ENCODE measurements around the gene PITPNM3. TPM values are rescaled to one million over a fixed set of nuclear protein-coding genes. Genes with fewer than 3 reads are reported as not detected.
"Not testable (repeated sequence)": the region's sequence is repeated elsewhere in the genome, so short reads cannot be mapped to it uniquely, and the experiment has no call there.

Gene PITPNM3
- total and polyA plus RNA-seq, 7 donors: 3.6 to 13.6 (median 5.7) TPM

DNA sequence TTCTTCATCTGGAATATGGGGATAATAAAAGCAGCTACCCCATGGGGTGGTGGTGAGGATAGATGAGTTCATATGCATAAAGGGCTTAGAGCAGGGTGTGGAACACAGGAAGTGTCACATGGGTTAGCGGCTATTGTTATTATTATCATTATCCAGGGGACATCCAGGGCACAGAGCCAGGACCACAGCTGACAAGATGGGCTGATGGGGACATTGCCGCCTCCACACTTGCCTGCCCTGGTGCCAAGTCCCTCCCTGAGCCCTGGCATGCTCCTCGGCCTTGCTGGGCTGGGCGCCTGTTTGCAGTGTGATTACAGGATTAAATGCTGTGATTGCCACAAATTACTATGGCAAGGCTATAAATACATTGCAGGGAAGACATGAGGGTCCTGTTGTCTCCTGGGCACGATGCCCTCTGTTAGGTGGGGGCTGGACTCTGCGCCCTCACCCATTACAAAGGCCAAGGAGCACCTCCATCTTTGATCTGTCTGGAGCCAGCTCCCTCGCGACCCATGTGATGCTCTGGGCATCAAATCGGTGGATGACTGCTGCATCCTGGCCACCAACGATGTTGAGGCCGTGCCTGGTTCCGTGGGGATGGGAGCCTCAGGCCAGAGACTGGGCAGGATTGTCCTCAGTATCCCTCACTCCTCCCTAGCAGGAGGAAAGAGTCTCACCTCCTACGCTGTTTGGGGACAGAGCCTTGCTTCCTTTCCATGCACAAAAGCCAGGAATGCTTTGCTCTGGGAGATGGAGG lies 68.9 kb downstream of the PITPNM3 start:
- peaks cover 0 to 11% (median 5%) of the 10 kb centered on the region in 4 donors for H3K4me1 ChIP-seq
- H3K27me3 ChIP-seq: no peaks in the 10 kb centered on the region
- no peaks in the 10 kb centered on the region for H3K9me3 ChIP-seq
- whole genome bisulfite sequencing, 2 donors: 77 to 80% methylated on average over 13 of the region's 13 CpGs
- H3K4me3 ChIP-seq: no peak overlapping the region
- no peak for TF ChIP-seq POLR2AphosphoS5 (IDR thresholded peaks at IDR 0.05)
- TF ChIP-seq, protein P1, sequence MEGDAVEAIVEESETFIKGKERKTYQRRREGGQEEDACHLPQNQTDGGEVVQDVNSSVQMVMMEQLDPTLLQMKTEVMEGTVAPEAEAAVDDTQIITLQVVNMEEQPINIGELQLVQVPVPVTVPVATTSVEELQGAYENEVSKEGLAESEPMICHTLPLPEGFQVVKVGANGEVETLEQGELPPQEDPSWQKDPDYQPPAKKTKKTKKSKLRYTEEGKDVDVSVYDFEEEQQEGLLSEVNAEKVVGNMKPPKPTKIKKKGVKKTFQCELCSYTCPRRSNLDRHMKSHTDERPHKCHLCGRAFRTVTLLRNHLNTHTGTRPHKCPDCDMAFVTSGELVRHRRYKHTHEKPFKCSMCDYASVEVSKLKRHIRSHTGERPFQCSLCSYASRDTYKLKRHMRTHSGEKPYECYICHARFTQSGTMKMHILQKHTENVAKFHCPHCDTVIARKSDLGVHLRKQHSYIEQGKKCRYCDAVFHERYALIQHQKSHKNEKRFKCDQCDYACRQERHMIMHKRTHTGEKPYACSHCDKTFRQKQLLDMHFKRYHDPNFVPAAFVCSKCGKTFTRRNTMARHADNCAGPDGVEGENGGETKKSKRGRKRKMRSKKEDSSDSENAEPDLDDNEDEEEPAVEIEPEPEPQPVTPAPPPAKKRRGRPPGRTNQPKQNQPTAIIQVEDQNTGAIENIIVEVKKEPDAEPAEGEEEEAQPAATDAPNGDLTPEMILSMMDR (IDR thresholded peaks at IDR 0.05): no peak
- no peak for TF ChIP-seq EP300 (IDR thresholded peaks at IDR 0.05)
- TF ChIP-seq POLR2A (IDR thresholded peaks at IDR 0.05): no peak
- peak; percentile 68 for DNase-seq
- peak overlapping the region in 3 of 4 donors; percentile 21 to 27 (median 21) for H3K27ac ChIP-seq
- H3K36me3 ChIP-seq: peaks cover 0 to 6% (median 0%) of the 10 kb centered on the region in 4 donors
- intact Hi-C loops (cut with DNase I): no loop called here

DNA sequence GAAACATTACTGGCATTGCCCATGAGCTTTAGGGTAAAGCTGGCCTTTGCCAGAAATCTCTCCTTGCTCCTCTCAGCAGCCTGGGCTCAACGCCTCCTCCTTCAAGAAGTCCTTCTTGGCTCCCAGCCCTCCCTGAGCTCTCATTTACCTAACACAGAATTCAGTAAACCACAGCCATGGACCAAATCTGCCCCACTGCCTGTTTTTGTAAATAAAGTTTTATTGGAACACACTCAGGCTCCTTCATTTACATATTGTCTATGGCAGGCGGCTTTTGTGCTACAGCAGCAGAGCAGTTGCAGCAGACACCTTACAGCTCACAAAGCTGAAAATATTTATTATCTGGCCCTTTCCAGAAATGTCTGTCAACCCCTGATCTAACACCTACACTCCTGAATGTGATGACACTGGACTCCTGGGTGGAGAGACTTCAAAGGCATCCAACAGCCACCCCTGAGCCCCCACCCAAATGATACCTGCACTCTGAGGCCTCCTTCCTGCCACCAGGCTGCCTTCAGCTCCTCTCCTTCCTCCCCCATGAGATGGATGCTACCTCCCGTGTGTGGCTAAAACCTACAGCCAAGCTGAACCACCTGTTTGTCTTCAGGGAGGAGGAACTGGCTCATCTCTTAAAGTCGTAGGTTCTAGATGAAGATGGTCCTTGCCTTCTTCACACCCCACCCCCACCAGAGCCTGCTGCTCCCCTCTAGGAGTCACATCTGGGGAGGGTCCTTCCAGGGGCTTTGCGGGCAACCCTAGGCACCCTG lies 70.5 kb downstream of the PITPNM3 start:
- H3K36me3 ChIP-seq: peaks cover 0 to 6% (median 0%) of the 10 kb centered on the region in 4 donors
- H3K9me3 ChIP-seq: no peaks in the 10 kb centered on the region
- intact Hi-C loops (cut with DNase I): no loop called here
- TF ChIP-seq POLR2AphosphoS5 (IDR thresholded peaks at IDR 0.05) (no peak), EP300 (IDR thresholded peaks at IDR 0.05) (no peak), POLR2A (IDR thresholded peaks at IDR 0.05) (no peak)
- TF ChIP-seq, protein P1 (IDR thresholded peaks at IDR 0.05): no peak
- 80% methylated on average over 5 of the region's 5 CpGs for WGBS, 2 donors
- H3K27me3 ChIP-seq: no peaks in the 10 kb centered on the region
- peak overlapping the region in 1 of 4 donors; percentile 25 for H3K27ac ChIP-seq
- H3K4me1 ChIP-seq: peaks cover 0 to 11% (median 5%) of the 10 kb centered on the region in 4 donors
- no peak for DNase-seq
- H3K4me3 ChIP-seq: no peak overlapping the region

DNA sequence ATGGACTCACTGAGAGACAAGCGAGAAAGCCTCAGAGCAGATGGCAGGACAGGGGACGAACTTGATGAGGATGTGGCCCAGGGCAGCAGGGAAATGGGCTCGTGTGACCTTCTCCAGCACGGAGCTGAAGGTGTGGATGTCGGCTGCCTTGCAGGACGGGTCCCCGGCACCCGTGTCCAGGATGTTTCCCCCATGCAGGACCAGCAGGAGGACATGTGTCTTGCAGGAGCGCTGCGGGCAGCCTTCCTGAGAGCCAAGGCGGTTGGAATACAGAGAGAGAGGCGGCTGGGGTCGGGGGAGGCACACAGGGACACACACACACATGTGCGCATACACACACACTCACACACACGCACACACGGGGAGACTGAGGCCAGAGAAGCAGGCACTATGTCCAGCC lies 72.8 kb downstream of the PITPNM3 start:
- Histone ChIP-seq H3K36me3 (peaks cover 0 to 6% (median 0%) of the 10 kb centered on the region in 4 donors), H3K27ac (no peak overlapping the region), H3K9me3 (no peaks in the 10 kb centered on the region), H3K27me3 (no peaks in the 10 kb centered on the region), H3K4me3 (no peak overlapping the region), H3K4me1 (peaks cover 0 to 11% (median 5%) of the 10 kb centered on the region in 4 donors)
- no peak for DNase-seq
- TF ChIP-seq, protein P1 (IDR thresholded peaks at IDR 0.05): no peak
- TF ChIP-seq EP300 (IDR thresholded peaks at IDR 0.05): no peak
- TF ChIP-seq POLR2A (IDR thresholded peaks at IDR 0.05): no peak
- intact Hi-C loops (cut with DNase I): no loop called here
- 94% methylated on average over 16 of the region's 16 CpGs for WGBS, 2 donors

DNA sequence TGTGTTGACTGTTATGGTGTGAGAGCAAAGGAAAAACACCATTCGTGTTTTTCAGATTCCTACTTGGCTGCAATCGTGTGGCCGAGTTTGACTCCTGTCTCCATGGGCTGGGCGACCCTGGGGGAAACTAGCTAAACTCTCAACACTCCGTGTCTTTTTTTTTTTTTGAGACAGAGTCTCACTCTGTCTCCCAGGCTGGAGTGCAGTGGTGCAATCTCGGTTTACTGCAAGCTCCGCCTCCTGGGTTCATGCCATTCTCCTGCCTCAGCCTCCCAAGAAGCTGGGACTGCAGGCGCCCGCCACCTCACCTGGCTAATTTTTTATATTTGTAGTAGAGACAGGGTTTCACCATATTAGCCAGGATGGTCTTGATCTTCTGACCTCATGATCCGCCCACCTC lies 73.6 kb downstream of the PITPNM3 start:
- H3K36me3 ChIP-seq; intact Hi-C loops (cut with DNase I); DNase-seq; H3K4me1 ChIP-seq; H3K4me3 ChIP-seq; H3K27ac ChIP-seq; H3K9me3 ChIP-seq; H3K27me3 ChIP-seq: not testable (repeated sequence)
- WGBS, 2 donors: 85 to 86% methylated on average over 10 of the region's 10 CpGs

DNA sequence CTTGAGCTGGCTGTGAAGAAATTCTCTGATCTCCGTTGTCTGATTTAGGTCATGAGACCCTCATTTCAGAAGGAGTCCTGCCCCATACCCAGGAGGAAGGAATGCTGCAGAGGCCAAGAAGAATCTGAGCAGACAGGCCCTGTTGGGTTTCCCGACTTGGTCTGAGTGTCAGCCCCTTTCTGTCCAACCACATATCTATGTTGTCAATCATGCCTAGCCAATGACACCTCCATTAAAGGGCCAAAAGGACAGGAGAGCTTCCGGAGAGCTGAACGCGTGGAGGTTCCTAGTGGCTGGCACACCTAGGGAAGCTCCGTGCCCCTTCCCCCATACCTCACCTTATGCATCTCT lies 74.3 kb downstream of the PITPNM3 start:
- WGBS, 2 donors: 92 to 93% methylated on average over 6 of the region's 6 CpGs
- intact Hi-C loops (cut with DNase I): no loop called here
- H3K36me3 ChIP-seq: peaks cover 0 to 6% (median 0%) of the 10 kb centered on the region in 4 donors
- H3K27me3 ChIP-seq: no peaks in the 10 kb centered on the region
- DNase-seq: no peak
- no peak overlapping the region for H3K4me3 ChIP-seq
- H3K9me3 ChIP-seq: no peaks in the 10 kb centered on the region
- H3K27ac ChIP-seq: no peak overlapping the region
- H3K4me1 ChIP-seq: peaks cover 0 to under 1% (median 0%) of the 10 kb centered on the region in 4 donors
- TF ChIP-seq, protein P1 (IDR thresholded peaks at IDR 0.05): no peak
- TF ChIP-seq POLR2A (IDR thresholded peaks at IDR 0.05) (no peak), EP300 (IDR thresholded peaks at IDR 0.05) (no peak), POLR2AphosphoS5 (IDR thresholded peaks at IDR 0.05) (no peak)
